GM21737 (cell line): ENCODE measurements around the gene AHCY.

Experiments used
- ATAC-seq: cut with Tn5 transposase; IDR thresholded peaks from one replicate; pipeline ENCODE4 v1.9.1; 2021; ENCODE audit warnings: mild to moderate bottlenecking, moderate library complexity; ENCODE audit not compliant: unreplicated experiment

Gene AHCY

DNA sequence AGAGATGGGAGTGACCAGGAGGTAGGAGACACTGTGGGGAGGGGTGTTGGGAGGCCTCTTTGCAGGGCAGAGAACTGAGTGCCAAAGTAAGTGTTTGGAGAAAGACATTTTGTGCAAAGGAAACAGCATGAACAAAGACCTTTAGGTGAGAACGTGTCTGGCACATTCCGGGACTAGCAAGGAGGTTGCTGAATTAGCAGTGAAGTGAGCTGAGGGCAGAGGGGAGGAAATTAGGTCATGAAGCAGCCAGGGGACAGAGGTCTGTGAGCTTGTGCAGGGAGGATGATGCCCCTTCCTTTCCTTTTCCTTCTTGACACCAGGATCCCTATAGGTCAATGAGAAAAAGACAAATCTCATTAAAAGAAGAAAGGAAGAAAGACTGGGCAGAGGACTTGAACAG, 21.4 kb upstream of the AHCY start:
- no peak for ATAC-seq

DNA sequence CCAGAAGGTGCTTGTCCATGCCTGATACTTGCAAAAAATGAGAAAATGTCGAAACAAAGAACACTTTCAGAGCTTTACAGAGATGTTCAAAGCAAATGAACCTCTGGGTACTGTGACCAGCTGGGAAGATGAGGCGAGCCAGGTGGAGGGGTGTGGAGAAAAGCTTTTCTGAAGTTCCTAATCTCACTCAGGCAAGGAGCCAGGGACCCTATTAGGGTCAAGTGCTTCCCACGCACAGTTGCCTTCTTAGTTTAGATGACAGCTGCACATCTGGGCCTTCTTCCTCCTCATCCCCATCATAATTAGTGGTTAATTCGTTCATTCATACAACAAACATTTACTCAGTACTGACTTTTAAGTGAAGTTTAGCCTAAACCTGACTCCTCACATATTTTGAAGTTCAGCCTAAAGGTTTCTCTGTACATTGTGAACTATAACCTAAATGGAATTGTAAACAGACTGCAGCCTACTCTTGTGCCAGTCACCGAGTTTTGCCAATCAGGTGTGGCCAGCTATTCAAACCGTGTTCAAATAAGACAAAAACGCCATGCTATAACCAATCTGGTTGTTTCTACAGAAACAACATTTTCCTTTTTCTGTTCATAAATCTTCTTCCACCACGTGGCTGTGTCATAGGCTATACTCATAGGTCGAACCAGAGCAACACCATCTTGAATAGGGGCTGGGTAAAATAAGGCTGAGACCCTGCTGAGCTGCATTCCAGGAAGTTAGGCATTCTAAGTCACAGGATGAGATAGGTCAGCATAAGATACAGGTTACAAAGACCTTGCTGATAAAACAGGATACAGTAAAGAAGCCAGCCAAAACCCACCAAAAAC, 19.3 kb upstream of the AHCY start:
- no peak for ATAC-seq

DNA sequence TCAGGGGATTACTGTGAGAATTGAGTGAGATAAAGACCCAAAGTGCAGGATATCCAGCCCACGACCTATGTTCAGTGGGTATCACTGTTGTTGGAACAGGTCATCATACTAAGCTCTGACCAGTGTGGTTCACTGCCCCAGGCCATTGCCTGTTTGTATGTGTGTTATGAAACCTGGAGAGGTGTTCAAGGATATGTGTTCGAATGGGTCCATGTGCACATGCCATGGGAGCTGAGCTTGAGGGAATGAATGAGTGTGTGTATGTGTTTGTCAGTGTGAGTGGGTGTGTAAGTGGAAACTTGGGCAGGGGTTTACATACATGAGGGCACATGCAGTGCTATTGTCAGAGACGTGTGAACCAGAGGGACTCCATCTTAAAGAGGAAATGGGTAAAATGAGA, 17.7 kb upstream of the AHCY start:
- ATAC-seq, result no peak

DNA sequence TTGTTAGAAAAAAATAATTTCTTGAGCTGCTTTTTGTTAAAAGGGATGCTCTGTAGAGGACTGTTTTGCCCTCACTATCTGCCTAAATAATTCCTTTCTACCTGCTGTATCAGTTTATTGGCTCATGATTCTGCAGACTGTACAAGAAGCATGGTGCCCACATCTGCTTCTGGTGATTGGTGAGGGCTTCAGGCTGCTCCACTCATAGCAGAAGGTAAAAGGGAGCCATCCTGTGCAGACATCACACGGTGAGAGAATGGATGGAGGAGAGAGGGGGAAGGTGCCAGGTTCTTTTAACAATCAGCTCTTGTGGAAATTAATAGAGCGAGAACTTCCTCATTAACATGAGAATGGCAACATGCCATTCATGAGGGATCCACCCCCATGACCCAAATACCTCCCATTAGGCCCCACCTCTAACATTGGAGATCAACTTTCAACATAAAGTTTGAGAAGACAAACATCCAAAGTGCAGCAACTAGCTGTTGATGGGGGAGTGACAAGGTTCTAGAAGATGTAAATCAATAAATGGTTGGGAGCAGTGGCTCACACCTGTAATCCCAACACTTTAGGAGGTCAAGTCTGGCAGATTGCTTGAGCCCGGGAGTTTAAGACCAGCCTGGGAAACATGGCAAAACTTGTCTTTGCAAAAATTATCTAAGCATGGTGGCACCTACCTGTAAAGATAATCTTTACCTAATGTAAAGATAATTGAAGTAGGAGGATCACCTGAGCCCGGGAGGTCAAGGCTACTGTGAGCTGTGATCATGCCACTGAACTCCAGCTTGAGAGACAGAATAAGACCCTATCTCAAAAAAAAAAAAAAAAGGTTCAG, 15.7 kb upstream of the AHCY start:
- no peak for ATAC-seq

DNA sequence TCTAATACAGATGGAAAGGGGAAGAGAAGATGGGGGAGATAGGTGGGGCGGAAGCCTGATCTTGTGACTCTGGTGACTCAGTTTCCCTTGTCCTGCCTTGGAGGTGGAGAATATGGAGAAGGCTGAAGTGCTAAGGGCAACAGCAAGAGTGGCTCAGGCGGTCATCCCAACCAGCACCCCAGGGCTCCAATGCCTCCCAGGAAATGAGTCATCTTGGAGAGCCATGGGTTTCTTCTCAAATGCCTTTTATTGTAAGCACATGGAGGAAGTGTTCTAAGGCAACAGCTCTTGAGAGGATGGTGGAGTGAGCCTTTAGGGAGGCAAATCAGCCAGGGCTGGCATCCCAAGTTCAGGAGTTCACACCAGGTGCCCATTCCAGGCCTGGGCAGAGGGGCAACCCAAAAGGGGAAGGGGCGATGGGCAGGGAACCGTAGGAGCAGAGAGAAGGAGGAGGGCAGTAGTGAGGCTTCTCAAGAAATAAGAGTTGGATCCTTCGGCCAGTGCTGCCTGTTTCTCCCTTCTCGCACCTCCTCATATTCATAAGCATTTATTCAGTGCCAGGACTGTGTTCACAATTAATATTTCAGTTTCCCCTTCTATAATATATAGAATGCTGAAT, 13.2 kb upstream of the AHCY start:
- no peak for ATAC-seq

DNA sequence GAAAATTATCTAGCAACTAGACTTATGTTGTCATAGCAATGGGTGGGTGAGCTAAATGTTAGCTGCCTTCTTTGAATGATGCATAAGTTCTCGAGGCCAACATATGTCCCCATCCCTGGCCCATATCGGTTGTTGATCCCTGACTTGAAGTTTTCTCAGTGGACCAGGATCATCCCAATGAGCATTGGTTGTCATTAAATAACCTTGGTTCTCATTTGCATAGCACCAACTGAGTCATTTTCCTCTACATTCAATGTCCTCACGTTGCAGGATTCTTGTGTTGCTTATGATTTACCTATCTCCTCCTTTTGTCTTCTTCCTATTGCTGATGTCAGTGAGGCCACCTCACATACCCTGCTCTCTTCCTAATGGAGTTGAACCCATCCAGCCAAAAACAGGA, 12.1 kb upstream of the AHCY start:
- ATAC-seq, result no peak

DNA sequence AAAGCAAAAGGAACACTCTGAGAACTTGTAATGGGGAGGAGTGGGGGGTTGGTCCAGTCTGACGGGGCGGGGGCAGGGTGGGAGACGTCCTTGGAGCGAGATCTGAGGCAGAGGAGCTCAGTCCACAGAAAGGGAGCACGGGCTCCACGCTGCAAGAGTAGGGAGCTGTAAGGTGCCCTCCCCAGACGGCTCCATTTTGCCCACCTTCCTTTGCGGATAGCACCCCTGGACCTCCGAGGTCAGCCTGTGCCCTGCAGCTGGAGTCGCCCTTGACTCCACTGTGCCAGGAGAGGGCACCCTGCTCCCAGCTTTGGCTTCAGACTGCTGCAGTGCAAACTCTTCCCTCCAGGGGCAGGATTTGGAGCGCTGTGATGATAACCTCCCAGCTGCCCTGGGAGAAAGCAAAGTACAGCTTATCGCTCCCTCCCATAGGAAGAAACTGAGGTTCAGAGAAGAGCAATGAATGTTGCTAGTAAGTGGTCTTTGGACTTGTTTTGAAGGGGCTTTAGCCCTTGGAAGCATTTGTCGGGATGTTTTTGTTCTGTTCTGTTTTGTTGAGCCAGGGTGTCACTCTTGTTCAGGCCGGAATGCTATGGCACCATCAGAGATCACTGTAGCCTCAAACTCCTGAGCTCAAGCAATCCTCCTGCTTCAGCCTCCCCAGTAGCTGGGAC, 9.5 kb upstream of the AHCY start:
- ATAC-seq, result peak; percentile 89

DNA sequence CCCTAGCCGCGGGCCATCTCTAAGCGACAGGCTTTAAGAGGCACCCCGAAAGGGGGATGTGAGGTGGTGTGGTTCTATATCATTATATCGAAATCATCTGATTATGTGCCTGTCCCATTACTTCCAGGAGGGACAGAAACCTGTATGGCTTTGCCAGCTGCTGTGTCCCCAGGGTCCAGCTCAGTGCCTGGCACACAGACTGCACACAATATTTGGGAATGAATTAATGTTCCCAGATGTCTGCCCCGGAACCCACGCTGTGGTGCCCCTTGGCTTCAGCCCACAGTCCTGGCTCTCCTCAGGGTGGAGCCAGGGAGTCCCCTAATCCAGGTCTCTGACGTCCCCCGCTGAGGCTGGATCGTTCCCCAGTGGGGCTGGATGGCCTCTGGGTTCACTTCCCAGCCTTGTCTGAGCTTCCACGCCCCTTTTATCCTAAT, 8.9 kb upstream of the AHCY start:
- no peak for ATAC-seq

DNA sequence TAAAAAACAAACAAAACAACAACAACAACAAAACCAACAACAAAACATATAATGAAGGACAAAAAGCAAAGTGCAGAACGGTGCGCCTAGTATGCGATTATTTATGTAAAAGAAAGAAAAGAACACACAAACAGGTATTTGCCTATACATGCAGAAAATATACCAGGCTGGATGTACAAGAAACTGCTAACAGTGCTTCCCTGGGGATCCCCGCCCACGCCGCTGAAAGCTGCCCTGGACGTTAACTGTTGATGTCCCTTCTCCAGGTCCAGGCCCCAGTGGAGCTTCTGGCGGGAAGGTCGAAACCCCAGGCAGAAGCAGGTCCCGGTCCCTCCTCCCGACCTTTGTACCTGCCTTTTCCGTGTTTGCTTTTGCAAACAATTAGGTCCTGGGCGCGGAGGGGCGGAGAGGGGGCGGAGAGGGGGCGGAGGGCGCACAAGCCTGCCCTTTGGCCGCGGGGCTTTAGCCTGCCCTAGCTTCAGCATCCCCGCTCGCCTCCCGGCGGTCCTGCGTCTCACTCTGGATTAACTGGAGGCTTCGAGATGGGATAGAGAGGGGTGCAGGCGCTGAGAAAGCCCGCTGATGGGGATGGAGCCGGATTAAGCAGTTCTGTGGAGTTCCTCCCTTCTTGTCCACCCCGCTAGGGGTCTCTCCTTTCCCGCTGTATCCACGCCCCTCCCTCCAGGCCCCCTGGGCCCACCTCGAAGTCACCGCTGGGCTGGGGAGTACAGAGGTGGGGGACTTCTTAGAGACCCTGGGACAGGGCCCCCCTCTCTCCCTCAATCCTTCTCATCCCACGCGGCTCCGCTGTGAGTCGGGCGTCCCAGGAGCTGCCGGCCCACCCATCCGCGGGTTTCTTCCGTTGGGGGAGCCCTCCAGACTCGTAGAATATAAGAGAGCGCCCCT, 8.2 kb upstream of the AHCY start:
- no peak for ATAC-seq

DNA sequence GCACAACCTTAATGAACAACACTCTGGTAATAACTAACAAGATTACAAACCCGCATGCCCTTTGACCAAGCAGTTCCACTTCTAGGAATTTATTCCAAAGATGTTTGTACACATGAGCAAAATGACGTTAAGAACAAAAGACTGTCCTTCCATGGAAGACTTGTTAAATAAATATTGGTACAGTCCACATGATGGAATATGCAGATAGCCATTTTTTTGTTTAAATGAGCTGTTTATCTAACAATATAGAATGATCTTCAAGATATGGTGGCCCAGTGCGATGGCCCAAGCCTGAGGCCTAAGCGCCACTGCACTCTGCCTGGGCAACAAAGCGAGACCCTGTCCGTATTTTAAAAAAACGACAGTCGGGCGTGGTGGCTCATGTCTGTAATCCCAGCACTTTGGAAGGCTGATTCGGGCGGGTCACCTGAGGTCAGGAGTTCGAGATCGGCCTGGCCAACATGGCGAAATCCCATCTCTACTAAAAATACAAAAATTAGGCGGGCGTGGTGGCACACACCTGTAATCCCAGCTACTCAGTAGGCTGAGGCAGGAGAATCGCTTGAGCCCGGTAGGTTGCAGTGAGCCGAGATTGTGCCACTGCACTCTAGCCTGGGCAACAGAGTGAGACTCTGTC, 7.4 kb upstream of the AHCY start:
- no peak for ATAC-seq

DNA sequence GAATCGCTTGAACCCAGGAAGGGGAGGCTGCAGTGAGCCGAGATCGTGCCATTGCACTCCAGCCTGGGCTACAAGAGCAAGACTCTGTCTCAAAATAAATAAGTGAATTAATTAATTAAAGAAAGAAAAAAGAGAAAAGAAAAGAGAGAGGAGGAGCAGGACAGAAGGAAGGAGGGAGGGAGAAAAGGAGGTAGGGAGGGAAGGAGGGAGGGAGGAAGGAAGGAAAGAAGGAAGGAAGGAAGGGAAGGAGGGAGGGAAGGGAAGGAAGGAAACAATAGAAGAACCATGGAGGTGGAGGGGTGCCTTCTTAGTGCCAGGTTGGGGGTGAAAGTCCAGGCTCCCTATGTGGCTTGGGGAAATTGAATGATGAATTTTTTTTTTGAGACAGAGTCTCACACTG, 6.5 kb upstream of the AHCY start:
- no peak for ATAC-seq

DNA sequence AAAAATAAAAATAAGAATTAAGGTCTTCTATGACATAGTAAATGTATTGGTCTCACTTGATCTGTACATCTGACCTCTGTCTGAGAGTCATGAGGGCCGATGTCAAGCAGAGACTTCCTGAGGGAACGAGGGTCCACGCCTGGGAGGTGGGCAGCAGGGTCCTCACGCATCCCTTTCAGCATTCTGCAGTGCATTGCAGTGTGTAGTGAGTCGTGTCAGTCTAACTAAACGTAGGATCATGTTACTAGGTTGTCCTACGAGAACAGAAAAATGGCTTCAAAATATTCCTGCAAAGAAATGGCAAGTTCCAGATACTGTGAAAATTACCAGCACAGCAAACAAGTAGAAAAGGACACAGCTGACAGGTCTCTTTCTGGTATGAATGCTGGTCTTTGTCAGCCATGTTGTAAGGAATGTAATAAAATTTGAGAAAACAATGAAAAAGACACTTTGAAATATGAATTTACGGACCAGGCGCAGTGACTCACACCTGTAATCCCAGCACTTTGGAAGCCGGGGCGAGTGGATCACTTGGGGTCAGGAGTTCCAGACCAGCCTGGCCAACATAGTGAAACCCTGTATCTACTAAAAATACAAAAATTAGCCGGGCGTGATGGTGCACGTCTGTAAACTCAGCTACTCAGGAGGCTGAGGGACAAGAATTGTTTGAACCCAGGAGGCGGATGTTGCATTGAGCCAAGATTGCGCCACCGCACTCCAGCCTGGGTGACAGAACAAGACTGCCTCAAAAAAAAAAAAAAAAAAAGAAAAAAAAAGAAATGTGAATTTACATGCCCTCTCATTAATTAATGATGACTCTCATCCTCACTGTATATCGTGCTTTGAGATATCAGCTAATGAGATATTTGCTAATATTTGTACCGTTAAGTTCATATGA, 2.4 kb upstream of the AHCY start:
- no peak for ATAC-seq

DNA sequence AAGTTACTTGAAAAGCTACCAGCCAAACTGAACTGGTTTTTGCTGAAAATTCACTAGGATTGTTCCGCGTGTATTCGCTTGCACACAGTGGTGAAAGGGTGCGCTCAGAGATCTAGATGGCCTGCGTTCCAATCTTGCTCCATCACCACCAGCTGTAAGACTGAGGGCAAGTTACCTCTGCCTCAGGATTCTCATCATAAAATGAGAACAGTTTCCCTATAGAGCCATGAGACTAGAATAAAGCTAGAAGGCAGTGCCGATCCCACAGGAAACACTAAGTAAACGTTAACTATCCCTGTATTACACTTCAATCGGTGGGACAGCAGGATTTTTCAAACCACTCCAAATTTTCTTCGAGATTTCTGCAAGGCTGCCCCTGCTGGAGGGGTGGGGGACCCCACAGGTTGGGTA, 838 bp downstream of the AHCY start:
- ATAC-seq, result no peak

DNA sequence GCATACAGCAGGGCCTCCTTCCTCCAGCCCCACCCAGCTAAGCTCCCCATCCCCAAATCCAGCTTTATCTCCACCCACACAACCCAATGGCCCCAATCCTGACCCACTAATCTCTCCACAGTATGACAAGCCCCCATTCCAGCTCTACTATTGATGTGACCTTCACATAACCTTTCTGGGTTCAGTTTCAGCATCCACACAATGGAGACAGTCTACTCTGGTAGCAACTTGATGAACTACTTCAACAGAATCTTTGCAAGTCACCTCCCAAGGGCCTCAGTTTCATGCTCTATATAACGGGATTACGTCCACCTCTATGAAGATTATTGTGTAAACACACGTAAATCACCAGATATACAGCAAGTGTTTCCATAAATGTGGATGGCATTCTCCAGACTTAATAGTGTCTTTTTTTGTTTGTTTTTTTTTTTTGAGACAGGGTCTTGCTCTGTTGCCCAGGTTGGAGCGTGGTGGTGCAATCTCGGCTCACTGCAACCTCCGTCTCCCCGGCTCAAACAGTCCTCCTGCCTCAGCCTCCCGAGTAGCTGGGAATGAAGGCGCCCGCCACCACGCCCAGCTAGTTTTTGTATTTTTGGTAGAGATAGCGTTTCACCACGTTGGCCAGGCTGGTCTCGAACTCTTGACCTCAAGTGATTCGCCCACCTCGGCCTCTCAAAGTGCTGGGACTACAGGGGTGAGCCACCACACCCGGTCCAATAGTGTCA, 1.4 kb downstream of the AHCY start:
- ATAC-seq, result no peak

DNA sequence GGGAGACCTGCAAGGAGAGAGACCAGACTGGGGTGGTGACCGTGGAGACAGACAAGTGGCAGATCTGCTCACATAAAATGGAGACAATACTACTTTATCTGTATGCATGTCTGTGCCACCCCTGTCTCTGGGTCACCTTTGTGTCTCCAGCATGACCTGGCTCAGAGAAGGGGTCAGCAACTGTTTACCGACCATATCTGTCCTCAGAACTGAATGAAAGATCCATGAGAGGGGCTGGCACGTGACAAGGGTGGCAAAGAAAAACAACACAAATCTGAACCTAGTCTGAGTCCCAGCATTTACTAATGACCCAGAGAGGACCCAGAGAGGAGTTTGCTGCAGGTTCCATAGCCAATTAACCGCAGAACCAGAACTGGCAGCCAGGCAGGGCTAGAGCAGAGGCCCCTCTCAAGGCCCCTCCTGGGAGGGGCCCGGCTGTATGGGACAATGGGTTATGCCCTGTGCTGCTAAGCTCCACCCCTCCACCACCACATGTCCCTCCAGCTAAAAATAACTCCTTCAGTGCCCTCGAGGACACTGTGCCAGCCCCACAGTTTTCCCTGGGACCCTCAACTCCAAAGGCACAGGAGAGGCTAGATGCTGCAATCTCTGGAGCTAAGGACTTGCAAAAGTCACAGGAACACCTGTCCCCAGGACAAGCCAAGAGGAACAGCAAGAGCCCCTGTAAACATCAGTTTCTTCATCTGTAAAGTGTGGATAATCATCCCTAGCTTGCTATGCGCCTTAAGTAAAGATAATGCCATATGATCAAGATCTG, 2.2 kb downstream of the AHCY start:
- ATAC-seq, result no peak

DNA sequence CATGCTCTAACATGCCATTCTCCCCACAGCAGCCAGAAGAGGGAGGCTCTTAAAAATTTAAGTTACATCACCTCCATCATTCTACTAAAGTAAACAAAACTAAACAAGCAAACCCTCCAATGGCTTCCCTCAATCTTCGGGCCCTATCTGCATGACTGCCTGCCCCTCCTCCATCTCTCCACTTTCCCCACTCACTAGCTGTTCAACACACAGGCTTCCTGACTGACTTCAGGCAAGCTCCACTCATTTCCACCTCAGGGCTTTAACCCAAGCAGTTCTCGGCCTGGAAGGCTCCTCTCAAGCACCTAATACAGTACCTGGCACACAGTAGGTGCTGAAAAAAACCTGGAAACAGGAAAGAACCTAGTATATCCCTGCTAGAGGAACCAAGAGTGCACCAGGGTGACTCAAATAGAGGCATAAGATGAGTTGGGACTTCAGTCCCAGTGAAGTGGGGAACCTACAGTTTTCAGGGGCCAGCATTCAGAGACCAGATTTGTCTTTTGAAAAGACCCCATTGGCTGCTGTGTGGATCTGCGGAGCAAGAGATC, 2.8 kb downstream of the AHCY start:
- no peak for ATAC-seq
